HG02571 (cell line): ENCODE results near the gene PTPRJ.

ENCODE experiments used
- ATAC-seq: cut with Tn5 transposase; IDR thresholded peaks from one replicate; pipeline ENCODE4 v1.9.1; 2021; ENCODE audit warnings: mild to moderate bottlenecking, moderate library complexity; ENCODE audit not compliant: unreplicated experiment

PTPRJ gene

DNA sequence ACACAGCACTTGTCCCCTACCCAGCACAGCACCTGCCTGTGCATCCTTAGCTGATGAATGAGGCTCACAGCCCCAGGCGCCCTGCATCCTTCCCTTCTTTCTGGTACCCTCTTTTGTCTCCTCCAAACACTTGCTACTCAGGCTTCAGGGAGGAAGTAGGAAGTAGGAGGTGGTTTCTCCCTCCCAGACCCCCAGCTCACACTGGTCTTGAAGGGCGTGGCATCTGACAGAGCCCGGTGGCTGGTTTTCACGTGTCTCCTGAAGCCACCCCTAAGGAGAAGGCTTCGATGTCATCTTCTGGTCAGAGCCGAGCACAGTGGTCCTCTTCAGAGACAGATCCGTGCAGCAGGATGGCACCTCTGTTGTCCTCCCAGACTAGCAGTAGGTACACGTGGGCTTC is 109.8 kb downstream of the PTPRJ start:
- ATAC-seq: no peak

DNA sequence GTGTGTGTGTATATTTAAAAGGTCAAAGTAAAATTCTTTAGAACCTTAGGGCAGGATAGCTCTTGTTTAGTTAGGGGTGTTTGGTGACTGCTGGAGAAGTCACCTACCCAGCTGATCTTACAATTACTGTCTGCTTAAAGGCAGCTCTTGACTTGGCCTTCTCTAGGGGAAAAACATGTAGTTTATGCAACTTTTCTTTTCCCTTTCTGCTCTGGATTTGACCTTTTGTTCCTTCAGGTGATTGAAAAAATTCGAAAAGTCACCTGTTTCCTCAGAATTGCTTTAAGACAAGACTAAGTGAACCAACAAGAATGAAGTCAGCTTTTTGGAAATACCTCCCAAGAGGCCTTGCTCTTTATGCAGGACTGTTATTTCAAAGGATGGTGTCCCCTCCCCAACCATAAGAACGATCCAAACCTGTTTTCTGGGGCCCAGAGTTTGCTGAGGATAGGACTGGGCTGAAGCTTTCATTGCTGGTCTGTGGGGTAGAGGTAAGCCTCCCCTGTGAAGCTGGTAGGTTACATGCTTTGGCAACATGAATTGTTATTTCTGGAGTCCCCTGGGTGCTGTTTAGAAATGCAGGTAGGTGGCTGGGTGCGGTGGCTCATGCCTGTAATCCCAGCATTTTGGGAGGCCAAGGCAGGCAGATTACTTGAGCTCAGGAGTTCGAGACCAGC is 111.2 kb downstream of the PTPRJ start:
- no peak for ATAC-seq

DNA sequence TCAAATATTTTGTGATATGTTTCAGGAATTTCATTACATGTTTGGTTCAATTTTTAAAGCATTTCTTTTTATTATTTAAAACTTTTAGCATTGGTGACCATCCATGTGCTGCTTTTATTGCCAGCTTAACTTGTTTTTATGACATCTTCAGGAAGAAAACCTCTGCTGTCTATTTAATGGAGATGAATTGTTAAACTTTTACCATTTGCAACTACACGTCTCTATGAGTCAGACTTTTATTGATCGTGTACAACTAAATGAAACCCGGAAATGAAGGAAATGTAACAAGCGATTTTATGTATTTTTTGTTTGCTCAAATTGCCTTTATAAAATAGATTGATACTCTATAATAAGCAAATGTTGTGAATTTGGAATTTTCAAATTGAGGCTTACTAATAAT is 113.0 kb downstream of the PTPRJ start:
- no peak for ATAC-seq

DNA sequence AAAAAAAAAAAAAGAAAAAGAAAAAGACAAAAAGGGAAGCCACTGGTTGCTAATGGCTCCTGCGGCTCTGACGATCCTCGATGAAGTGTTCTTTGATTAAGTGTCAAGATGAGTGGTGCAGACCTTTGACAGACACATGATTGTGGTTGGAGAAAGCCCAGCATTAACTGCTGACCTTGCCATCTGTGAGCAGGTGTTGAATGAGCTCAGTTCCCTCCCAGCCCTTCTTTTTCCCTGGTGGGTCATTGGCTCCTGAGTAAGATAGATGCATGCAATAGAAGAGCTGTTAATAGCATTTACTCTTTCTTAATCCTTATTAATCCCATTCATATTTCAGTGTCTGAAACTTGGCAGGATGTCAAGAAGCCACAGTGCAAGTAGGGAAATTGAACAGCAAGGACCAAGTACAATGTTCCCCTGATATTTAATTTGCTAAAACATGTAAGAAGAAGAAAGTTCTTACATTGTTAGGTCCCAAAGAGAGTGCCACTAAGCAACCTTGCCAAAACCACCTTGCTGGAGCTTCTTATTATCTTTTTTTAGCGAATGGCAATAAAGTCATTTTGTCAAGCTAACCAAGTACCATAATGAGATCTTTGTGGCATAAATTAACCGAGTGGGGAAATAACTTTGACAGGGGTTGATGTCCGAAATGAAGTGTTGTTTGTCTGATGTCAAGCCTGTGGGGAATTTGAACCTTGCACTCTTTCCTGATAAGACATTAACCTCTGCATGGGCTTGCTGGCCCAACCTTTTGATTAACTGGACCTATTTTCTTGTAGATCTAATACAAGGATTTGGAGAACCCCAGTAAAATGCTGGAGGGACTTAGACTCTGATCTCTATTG is 113.7 kb downstream of the PTPRJ start:
- no peak for ATAC-seq

DNA sequence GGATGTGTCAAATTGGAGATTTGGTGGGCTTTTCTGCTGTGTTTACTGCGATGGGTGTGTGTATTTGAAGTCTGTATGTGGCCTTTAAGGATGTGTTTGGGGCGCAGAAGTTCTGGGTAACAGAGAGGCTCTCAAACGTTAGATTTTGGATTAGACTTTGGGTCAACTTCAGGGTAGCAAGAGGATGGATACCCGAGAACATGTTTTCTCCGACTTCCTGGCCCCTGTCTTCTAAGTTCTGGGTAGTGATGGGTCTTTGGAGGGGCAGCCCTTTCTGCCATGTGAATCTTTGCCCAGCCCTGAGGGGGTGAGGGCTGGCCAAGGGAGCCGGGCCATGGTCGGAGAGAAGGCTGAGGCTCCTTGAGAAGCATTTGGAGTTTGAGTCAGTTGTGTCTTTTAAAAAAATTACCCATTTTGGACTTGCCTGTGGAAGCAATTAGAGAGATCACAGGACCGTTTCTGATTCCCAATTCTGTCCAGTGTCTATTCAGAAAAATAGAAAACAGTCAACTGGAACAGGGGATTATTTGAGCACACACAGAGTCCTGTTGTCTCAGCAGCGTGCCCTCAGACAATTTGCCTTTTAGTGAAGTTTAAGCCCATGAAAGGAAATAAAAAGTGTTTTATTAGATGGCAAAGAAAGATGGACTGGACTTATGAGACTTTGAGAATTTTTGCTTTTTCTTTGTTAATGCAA is 114.4 kb downstream of the PTPRJ start:
- ATAC-seq: no peak

DNA sequence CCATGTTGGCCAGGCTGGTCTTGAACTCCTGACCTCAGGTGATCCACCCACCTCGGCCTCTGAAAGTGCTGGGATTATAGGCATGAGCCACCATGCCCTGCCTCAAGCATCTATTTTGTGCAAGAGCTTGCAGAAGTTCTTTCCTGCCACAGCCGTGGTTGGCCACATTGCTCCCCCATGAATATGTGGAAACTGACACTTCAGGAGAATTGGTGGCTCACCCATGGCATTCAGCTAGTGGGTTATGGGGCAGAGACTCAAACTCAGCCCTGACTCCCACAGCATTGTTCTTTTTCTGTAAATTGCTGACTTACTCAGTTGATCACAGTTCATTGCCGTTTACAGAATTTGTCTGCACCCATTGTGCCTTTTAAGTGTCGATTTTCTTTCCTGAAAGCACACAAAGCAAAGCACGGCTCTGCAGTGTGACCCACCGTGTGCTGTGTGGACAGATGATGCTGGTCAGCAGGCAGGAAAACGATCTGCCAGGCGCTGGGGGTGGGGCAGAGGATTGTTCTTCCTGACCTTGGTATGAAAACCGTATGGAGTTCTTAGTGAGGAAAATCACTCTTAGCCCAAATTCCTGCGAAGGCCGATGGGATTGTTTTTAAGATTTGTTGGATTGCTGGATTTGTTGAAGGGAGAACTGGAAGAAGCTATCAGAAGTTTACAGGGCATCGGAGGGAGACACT is 115.6 kb downstream of the PTPRJ start:
- ATAC-seq: no peak

DNA sequence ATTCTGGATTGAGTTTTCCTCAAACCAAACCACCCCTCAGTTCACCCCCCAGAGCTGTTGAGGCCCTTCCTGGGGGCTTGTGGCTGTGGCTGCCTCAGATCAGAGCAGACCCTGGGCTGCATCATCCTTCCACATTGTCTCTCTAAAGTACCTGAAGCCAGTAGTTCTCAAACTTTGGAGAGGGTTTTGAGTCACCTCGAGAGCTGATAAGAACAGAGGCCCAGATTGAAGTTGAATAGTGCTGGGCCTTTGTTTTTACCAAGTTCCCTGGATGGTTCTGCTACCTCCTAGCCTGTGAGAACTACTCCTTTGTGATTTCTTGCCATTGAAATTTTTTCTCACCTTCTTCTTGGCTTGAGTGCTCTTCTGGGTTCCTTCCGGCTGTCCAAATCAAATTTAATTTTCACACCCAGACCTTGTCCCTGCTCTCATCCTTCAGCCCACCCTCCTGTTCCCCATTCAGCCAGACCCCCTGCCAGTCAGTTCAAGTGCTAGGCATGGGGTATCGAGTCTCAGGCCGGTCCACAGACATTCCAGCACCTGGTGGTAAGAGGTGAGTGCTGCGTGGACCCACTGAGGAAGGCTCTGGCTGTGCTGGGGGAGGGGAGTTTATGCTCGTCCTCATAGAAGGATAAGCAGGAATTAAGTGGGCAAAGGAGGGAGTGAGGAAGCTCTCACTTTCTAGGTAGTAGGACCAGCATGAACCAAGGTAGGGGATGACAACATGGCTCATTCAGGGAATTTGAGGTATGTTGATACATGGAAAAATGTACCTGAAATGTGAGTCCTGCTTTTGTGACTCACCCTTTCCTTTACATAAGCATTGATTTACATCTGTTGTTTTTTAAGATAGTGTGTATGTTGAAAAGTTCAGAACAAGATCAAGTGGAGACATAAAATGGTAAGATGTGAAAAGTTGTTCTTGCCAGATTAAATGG is 116.5 kb downstream of the PTPRJ start:
- no peak for ATAC-seq

DNA sequence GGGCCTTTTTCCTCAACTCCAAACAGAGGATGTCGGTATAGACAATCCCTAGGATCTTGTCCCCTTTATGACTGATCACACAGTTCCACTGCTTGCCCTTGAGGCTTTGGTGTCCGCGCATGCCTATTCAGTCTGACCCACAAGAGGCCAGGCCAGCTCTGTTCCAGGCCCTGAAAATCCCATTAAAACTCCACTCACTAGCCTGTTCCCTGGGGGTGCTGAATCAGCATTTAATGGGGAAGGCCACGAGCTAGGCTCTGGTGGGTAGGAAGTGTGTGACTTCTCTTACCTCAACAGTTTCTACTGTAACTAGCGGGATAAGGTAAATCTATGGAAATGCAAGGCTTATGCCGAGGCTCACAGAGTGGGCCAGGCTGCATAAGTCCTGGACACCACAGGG is 117.7 kb downstream of the PTPRJ start:
- no peak for ATAC-seq

DNA sequence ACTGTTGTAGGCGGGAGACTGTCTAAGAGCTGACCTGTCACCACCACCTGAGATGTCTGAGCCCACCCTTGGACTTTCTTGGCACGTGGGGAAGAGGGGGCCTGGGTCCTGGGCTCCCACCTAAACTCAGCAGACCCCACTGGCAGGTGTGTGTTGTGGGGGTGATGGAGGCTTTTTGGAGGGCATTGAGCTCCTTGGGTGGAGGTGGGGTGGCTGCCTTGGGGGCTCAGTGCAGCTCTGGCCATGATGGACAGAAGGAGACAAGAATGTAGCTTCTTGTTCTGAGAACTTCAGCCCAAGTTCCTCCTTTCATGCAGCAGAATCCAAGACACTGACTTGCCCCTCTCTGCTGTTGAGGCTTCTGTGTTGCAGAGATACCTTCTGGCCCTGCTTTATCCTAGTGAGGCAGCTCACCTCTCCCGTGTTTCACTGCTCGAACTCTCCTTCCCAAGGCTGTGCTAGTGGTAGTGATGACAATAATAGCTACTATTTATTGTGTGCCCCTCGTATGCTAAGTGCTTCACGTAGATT is 119.6 kb downstream of the PTPRJ start:
- ATAC-seq: no peak

DNA sequence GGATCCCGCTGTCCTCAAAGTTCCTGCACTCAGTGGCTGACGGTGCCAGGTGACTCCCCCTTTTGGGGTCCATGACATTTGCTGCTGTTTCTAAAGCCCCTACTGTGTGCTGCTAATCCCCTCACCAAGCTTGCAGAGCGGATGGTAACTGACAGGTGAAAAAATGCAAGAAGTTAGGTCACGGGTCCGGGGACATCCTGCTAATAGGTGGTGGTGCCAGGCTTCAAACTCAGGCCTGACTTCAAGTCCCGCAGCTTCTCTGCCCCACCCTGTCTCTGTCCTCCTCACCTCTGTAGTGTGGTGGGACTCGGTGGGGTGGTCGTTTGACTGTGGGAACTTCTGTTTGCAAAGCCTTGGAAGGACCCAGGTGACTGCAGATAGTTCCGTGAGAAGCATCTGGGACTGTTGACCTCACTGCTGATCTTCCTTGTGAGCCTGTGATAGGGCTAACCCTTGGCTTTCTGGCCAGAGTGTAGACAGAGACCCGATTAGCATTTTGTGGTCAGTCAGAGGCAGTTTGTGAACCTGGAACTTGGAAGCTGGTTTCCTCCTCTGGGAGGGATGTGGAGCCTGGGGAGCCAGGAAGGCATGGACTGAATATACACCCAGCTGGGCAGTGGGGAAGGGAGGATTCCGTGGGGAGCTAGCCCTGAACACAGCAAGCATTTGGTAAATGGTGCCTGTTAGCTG is 120.8 kb downstream of the PTPRJ start:
- no peak for ATAC-seq

DNA sequence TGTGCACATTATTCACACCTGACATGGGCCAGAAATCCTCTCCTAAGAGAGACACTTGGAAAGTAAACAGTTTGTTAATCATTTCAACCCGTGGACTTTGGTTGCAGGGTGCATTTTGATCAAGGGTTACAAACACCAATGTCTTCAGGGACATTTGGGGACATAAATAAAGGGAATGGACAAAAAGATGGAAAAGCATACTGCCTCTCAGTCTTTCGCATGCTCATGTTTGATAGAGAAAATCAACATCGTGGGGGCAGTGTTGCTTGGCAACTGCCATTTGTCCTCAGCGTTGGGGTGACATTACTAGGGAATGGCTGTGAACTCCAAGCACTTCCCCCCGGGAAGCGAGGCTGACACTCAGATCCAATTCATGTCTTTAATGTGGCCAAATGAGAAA is 121.6 kb downstream of the PTPRJ start:
- no peak for ATAC-seq

DNA sequence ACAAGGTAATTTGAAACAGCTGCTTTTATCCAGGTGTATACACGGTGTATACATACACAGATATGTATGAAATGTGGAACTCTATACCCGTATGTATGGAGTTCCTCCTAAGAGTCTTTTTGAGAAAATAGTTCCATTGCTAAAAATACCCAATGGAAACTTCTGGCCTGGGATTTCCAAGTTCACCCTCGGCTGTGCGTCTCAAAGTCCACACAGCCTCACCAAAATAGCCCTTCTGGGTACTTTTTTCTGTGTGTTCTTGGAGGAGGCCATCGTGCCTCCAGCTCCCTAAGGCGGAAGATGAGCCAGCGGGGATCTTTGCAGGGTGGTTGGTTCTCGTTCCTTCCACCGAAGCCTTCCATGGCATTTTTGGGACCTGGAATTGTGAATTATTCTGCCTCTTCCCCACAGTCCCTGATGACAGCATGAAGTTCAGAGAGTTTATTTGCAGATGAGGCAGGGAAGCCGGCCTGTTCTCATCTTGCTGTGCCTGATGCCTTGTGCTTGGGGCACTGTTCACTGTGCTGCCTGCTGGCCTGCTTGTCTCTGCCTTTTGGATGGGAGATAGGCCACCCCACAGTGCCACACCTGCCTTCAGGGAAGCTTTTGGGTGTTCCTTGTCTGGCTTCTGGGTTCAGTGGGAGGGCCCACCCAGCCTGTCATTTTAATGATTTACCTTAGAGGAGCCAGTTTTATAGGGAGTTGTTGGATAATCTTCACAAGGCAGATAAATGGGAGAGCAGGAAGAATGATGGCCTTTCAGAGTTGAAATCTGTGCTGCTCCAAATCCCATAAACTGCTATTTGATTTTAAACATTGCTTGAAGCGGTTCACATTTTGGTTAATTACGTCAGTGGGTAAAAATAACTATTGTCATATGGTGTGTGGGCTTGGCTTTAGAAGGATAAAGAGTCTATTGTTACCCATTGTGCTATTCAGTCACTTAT is 123.5 kb downstream of the PTPRJ start:
- no peak for ATAC-seq

DNA sequence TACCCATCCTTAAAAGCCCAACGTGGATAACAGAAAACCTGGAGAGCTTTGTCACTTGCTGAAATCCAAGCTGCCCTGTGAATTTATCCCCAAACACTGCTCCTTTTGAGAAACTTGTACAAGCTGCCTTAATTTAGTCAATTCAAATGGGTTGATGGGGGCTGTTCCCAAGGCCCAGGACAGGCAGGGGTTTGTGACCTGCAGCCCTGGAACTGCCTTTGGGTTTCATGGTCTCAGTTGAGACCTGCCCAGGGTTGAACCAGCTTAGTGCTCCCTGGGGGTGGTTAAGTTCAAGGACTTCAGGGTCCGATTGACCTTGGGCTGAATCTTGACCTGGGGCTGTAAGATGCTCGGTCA is 124.2 kb downstream of the PTPRJ start:
- no peak for ATAC-seq

DNA sequence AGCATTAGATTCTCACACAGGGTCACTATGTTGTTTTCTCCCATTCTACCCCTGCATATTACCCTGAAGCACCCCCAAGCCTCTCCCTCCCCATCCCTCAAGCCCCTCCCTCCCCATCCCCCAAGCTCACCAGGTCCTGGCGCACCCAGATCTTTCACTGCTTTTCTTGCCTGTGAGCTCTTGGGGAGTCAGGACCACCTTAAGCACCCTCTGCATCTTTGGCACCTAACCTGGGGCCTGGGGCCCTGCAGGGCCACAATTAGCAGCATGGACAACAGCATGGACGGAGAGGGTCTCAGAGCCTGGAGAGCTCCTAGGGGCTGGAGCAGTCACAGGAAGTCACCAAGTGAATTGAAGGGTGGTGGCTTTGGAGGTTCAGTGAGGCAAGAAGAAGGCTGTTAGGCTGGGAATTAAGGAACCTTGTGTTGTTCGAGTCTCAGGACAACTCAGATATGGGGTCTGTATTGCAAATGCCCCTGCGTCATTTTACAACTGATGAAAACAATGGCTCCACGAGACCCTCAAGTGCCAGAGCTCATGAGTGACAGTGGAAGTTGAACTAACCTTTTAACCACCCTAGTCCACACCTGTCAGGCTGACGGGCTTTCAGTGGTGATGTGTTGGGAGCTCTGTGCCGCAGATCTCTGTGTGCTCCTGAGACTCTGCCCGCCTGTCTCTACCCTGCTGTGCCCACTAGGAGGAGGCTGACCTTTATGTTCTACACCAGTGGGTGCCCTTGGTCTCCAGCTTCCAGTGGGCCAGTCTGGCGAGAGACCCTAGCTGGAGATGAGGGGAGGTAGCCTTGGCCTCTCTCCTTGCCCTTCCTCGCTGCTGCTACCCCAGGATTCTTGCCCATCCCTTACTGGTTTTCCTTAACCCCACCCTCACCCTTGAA is 125.0 kb downstream of the PTPRJ start:
- no peak for ATAC-seq

DNA sequence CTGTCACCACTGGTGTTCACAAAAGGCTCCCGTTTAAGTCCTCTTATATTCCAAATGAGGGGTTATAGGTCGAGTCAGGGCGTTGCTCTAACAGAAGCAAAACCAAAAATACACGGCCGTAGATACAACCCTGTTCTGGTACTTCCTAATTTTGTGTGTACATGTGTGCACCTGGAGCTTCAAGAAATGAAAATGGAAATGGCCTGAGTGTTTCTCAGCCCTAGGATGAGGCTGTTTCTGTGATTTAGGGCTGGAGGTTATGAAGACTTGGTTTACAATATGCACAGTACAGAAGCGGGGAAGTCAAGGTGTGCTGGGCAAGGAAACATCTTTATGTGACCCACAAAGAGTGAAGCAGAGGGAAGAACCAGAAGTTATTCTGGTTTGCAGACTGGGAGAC is 125.8 kb downstream of the PTPRJ start:
- ATAC-seq: no peak

DNA sequence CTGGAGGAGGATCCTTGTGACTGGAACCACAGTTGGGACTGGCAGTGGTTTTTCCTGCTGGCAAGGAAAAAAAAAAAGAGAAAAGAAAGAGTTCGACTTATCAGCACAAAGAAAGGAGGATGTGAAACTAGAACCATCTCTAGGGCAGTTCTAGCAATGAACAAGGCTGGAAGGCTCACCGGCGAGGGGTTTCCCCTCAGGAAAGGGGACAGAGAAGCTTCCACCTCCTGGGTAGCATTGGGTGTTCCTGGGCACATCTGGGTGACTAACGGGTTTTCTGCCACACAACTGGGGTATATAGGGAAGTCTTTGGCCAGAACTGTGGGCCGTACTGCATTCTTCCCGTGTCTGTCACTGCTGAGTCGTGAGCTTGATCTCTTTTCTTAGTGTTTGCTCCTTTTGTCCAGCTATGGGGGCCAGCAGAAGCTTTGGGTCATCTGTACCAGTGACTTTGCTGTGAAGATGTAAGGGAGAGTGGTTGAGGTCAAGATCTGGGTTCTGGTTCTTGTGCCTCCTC is 126.9 kb downstream of the PTPRJ start:
- peak; percentile 91 for ATAC-seq
